ENCODE measurements around the gene NT5DC3.

- TF ChIP-seq POLR2A (IDR thresholded peaks at IDR 0.05; ENCODE audit: low read length) (no peak), GATA1 (IDR thresholded peaks at IDR 0.05; ENCODE audit: low read depth, low read length) (no peak)
Measured at GRCh38 chr12:103879048-103879692, 38.1 kb upstream of the NT5DC3 start.

All from erythroblast (primary cell).